ENCODE measurements around the gene APBB1.

DNA sequence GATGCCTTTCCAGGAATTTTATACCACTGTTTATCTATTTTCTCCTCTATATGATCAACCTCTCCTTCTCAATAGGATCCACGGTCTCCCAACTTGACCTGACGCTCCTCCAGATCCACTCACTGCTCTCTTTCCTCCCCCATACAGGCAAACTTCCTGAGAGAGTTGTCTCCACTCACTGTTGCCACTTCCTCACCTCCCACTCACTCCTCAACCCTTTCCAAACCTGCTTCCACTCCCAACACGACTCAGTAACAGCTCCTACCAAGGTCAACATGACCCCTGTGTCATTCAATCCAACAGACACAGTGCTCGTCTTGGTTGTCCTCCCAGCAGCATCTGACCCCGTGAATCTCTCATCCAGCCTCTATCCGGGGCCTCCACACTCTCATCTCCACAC, 3.1 kb downstream of the APBB1 start:
- TF ChIP-seq, protein P1, sequence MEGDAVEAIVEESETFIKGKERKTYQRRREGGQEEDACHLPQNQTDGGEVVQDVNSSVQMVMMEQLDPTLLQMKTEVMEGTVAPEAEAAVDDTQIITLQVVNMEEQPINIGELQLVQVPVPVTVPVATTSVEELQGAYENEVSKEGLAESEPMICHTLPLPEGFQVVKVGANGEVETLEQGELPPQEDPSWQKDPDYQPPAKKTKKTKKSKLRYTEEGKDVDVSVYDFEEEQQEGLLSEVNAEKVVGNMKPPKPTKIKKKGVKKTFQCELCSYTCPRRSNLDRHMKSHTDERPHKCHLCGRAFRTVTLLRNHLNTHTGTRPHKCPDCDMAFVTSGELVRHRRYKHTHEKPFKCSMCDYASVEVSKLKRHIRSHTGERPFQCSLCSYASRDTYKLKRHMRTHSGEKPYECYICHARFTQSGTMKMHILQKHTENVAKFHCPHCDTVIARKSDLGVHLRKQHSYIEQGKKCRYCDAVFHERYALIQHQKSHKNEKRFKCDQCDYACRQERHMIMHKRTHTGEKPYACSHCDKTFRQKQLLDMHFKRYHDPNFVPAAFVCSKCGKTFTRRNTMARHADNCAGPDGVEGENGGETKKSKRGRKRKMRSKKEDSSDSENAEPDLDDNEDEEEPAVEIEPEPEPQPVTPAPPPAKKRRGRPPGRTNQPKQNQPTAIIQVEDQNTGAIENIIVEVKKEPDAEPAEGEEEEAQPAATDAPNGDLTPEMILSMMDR (conservative IDR thresholded peaks at IDR 0.05; ENCODE audit: low read depth, low read length) = no peak
- TF ChIP-seq EZH2 (IDR thresholded peaks at IDR 0.05; ENCODE audit: low read length, unreplicated experiment) = no peak
